ENCODE results near the gene PLEKHN1.
"Not testable (repeated sequence)": the region's sequence is repeated elsewhere in the genome, so short reads cannot be mapped to it uniquely, and the experiment has no call there.

The PLEKHN1 gene

GRCh38 chr1:995665-996633 is 29.7 kb downstream of the PLEKHN1 start:
- DNase-seq, result no peak

- no peak for DNase-seq
These were observed 30.8 kb downstream of the PLEKHN1 start for GRCh38 chr1:996851-997712.

- no peak for DNase-seq
These were observed 31.4 kb downstream of the PLEKHN1 start for GRCh38 chr1:997713-997992.

- no peak for DNase-seq
These were observed 31.9 kb downstream of the PLEKHN1 start for GRCh38 chr1:997993-998744.

- no peak for DNase-seq
These were observed 32.4 kb downstream of the PLEKHN1 start for GRCh38 chr1:998745-998994.

- DNase-seq, result peak in 2 of 5 donors; percentile 29 to 36
These were observed 32.9 kb downstream of the PLEKHN1 start for GRCh38 chr1:998995-999724.

GRCh38 chr1:999725-1000356 is 33.6 kb downstream of the PLEKHN1 start, which contains the start of gene HES4:
TSS of gene HES4 (minus strand) at chr1:1000097. CDS start at chr1:999973, 124 bp downstream.
- peak in 3 of 5 donors; percentile 41 to 54 (median 50) for DNase-seq

GRCh38 chr1:1000357-1001056 is 34.2 kb downstream of the PLEKHN1 start:
- DNase-seq, result peak; percentile 42 to 70 (median 64)

GRCh38 chr1:1001057-1001783 is 34.9 kb downstream of the PLEKHN1 start:
- DNase-seq, result no peak

GRCh38 chr1:1003618-1004419 is 37.5 kb downstream of the PLEKHN1 start:
- no peak for DNase-seq

GRCh38 chr1:1004420-1004779 is 38.1 kb downstream of the PLEKHN1 start:
- DNase-seq, result no peak

- no peak for DNase-seq
These were observed 38.8 kb downstream of the PLEKHN1 start for GRCh38 chr1:1004780-1005697.

GRCh38 chr1:1005774-1006304 is 39.6 kb downstream of the PLEKHN1 start:
- DNase-seq, result no peak

GRCh38 chr1:1006305-1007159 is 40.2 kb downstream of the PLEKHN1 start:
- DNase-seq, result no peak

- not testable (repeated sequence) for DNase-seq
These were observed 43.8 kb downstream of the PLEKHN1 start for GRCh38 chr1:1010131-1010530.

- DNase-seq, result no peak
These were observed 45.2 kb downstream of the PLEKHN1 start for GRCh38 chr1:1011396-1011949.

- not testable (repeated sequence) for DNase-seq
These were observed 46.4 kb downstream of the PLEKHN1 start for GRCh38 chr1:1012736-1013104.
